HG03280 (cell line): ENCODE results near the gene CLEC16A.
A peak's percentile ranks its signal among the peaks of the same experiment; 100 is the strongest.
"Not testable (repeated sequence)": the region's sequence is repeated elsewhere in the genome, so short reads cannot be mapped to it uniquely, and the experiment has no call there.

Experiments
- ATAC-seq: cut with Tn5 transposase; IDR thresholded peaks from one replicate; pipeline ENCODE4 v1.9.1; 2021; ENCODE audit warnings: mild to moderate bottlenecking, moderate library complexity; ENCODE audit not compliant: unreplicated experiment

Gene CLEC16A

DNA sequence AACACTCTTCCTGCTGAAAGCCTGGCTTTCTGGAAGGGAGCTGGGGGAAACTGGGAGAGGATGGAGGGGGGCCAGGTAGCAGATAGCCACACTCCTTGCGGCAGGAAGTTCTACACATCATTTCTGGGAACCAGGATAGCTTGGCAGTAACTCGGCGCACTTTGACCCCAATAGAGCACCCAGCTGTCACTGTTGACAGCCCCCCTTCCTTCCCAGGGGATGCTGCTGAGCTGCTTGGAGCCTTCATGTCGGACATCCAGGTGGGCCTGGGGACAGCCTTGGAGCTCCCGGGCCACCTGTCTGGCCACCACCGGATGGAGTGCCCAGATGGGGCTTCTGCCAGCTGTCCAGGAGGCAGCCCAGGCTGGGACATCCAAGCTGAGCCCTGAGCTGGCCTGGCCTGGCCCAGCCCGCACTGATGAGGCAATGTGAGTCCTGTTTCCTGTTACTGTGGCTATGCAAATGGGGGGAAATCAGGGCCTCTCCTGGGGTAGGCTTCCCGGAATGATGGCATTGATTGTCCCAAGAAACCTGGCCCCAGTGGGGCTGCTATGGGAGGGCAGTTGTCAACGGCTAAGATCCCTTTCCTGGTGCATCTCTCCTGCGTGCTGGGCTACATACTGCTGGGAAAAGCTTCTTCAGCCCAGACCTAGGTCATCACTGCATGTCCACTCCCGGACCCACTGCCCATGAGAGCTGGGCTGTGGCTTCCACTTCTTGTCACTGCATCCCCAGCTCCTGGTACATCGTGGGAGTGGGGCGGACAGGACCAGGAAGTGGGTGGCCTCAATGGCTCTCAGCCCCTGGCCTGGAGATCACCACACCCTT lies 261.6 kb downstream of the CLEC16A start:
- ATAC-seq = no peak

DNA sequence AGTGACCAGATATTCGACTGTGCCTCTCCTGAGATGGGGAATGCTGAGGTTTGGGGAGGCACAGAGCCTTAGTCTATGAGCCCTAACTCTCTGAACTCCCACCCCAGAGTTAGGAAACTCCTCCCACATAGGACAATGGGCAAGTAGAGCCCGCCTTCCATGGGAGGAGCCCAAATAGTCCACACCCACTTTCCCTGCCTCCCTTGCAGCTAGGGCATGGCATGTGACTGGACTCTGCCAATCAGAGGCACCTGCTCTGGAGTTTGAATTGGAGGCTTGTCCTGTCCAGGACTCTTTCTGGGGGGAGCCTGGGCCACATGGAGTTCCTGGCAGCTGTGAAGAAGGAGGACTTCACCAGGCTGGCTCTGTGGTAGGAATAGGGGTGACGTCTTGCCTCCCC lies 263.3 kb downstream of the CLEC16A start:
- no peak for ATAC-seq

DNA sequence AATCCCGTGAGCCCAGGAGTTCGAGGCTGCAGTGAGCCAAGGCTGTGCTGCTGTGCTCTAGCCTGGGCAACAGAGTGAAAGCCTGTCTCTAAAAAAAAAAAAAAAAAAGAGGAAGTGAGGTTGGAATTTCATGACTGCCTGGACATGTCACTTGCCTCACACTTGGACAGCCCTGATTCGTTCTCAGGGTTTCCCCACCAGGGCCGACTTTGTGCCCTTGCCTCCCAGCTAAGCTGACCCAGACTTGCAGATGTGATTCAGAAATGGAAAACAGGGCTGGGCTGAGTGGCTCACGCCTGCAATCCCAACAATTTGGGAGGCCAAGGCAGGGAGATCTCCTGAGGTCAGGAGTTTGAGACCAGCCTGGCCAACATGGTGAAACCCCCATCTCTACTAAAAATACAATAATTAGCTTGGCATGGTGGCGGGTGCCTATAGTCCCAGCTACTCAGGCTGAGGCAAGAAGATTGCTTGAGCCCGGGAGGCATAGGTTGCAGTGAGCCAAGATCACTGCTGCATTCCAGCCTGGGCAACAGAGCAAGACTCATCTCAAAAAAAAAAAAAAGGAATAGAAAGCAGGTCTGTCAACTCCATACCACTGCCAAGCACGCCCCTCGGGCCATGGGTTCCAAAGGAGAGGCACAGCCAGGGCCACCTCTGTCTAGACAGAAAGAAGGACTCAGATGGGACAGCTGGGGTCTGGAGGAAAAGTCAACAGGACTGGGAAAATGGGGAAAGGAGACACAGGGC lies 264.7 kb downstream of the CLEC16A start:
- no peak for ATAC-seq

DNA sequence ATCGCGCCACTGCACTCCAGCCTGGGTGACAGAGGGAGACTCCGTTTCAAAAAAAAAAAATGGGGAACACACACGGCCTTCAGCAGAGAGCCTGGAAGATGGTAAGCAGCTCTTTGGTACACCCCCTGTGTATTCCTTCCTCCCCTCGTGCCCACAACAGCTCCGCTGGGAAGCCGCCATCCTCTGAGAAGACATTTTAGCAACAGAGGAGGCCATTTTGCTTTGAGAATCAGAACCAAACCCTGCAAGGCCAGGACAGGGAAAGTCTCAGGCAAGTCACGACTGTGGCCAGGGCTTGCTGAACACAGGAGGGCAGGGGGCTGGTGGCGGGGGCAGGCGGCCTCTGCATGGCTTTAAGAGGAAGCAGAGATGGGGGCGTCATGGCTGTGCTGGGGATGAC lies 265.9 kb downstream of the CLEC16A start:
- ATAC-seq = no peak

DNA sequence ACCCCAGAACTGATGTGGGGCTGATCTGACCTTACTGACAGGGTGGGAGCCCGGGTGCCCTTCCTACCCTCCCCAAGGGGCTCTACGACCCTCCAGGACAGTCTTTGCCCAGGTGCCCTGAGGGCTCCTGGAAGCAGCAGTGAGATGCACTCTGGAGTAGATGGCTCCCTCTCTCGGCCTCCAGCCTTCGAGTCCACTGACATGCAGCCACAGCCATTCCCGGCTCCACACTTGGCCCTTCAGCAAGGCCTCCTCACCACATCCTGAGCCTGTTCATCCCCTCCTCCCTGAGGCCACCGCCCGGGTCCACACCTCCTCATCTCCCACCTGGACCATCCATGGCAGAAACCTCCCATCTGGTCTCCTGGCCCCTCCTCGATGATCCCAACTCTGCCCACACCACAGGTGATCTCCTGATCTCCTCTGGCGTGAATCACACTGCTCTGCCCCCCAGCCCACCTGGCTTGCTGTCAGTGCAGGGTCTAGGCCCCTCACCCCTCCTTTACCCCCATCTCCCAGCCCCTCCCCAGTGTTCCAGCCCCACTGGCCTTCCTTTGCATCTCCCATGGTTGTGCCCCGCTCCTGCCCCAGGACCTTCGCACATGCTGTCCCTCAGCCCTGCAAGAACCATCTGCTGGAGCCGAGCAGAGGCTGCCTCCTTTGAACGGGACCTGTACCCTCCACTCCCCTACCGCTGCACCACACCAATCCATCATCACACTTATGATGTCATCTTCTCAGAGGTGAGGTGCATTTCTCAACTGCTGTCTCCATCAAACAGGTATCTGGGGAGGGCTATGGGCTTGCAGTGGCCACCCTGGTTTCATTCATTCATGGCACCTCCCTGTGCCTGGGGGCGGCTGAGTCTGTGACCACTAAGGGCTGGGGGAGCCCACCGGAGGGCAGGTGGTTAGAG lies 267.0 kb downstream of the CLEC16A start:
- no peak for ATAC-seq

DNA sequence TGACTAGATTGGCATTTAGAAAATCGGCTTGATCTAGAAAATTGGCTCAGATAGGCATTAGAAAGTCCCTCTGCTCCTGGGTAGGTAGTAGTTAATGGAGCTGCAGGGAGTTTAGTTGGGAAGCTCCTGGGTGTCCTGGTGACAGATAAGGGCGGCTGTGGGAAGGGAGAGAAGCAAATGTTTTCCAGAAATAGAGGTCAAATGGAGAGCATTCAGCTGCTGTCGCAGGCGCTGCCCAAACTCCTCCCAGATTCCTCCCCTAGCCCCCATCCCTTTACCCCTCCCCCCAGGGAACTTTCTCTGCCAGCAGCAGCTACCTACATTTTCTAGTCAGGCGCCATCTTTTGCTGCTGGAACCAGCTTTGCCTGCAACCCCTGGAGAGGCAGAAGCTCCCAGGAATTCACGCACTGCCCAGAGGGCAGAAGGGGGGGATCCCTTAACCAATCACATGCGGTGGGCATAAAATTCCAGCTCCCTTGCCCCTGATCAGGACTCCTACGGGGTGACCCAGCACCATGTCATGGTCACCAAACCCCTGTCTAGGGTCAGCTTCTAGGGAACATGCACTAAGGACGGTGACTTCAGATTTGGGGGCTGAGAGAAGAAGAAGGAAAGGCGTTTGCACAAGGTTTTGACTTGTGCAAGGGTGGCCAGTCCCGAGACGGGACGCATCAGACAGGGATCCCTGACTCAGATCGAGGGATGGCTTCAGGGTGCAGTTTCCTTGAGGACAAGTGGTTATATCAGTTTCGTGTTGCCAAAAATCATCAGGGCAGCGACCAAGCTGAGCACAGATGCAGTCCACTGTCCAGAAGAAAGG lies 267.8 kb downstream of the CLEC16A start:
- ATAC-seq = no peak

DNA sequence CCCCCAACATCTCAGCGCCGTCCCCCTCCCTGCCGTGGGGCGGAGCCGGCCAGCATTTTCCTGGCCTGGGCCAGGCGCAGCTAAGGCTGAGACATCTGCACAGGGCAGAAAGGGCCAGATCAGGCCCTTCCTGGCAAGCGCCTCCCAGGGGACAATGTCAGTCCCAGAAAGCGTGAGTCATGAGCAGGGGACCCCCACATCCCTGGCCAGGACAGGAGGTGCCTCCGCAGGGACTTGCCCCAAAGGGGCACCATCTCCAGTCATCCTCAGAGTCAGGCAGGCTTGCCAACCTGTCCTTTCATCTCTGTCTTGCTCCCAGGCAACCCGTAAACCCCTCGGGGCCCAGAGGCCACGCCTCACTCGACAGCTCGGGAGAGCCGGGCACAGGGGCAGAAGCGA lies 268.4 kb downstream of the CLEC16A start:
- ATAC-seq = no peak

DNA sequence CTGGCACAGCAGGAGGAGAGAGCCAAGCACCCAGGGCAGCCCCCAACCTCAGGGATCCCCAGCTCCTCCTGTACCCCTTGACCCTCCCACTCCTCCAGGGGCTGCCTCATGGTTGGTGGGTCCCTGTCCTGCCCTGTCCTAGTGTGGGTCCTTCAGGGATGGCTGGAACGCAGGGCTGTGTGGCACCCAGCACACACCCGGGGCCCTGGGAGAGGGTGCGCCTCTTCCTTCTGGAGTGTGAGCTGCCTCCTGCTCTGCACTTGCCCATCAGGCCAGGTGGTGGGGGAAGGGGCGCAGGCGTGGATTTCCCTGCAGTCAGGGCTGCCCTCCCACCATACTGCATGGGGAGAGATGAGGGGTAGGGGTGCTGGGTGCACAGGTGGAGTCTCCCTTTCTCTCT lies 269.0 kb downstream of the CLEC16A start:
- no peak for ATAC-seq

DNA sequence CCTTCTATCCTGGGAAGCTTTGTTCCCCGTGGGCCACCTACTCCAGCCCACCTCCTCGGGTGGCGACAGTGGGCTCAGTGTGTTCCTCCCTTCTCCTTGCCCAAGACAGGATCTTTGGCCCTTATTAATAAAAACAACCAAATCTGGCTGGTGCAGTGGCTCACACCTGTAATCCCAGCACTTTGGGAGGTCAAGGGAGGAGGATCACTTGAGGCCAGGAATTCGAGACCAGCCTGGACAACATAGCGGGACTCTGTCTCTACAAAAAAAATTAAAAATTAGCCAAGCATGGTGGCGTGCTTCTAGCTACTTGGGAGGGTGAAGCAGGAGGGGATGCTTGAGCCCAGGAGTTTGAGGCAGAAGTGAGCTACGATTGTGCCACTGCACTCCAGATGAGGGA lies 269.4 kb downstream of the CLEC16A start:
- no peak for ATAC-seq

DNA sequence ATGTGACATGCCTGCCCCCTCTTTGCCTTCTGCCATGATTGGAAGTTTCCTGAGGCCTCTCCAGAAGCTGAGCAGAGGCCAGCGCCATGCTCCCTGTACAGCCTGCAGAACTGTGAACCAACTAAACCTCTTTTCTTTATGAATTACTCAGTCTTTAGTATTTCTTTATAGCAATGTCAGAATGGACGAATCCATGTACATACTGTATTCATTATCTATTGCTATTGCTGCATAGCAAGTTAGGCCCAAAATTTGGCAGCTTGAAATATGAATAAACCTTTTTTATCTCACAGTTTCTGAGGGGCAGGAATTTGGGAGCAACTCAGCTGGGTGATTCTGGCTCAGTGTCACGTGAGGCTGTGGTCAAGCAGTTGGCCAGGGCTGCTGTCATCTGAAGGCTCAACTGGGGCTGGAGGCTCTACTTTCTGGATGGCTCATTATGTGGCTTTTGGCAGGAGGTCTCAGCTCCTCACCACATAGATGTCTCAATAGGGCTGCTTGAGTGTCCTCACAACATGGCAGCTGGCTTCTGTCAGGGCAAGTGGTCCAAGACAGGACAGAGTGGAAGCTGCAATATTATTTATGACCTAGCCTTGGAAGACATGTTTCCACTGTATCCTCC lies 271.7 kb downstream of the CLEC16A start:
- no peak for ATAC-seq

DNA sequence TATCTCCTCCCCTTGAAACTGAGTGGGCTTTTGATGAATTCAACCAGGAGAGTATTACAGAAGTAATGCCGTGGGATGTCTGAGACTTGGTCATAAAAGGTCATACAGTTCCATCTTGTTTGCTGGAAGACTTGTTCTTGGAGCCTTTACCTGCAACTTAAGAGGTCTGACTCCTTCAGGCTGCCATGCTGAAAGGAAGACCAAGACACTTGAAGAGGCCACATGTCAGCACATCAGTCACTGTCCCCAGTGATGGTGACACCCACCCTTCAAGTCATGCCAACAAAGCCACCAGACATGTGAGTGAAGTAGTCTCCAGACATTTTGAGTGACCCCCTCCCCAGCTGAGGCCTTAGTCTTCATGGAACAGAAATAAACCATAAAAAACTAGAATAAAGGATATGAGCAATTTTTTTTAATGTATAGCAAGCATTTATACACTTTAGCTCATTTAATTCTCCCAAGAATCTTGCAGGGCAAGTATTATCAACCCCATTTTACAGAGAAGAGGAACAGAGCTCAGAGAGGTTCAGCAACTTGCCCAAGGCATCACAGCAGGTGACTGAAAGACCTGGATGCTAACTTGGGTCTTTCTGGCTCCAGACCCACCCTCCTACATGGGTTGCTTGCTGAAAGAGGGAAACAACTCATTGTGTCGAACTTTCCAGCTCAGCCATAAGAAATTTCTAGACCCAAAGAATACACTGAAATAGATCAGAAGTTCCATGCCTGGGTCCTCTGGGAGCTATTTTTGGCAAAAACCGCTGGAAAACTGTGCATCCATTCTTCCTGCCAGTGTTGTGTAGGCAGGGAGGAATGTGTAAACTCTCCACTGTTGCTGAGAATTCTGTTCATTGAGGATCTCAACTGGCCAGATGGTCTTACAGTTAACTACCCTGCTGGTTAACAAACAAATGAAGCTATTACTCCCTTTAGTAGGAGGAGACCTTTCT lies 273.6 kb downstream of the CLEC16A start:
- no peak for ATAC-seq

DNA sequence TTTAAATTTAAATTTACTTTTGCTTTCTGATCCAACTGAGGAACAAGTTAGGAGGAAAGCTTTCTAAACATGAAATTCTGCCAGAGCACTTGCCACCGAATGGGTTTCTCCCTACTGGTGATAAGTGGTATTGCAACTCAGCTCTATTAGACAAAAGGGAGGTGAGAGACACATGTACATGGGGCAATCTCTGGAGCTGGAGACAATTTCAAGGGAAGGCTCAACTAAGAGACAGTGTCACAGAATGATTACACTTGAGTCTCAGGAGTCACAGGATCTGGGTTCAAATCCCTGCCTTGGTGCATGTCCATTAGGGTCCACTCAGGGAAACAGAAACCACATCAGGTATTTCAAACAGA lies 274.2 kb downstream of the CLEC16A start:
- ATAC-seq = no peak

DNA sequence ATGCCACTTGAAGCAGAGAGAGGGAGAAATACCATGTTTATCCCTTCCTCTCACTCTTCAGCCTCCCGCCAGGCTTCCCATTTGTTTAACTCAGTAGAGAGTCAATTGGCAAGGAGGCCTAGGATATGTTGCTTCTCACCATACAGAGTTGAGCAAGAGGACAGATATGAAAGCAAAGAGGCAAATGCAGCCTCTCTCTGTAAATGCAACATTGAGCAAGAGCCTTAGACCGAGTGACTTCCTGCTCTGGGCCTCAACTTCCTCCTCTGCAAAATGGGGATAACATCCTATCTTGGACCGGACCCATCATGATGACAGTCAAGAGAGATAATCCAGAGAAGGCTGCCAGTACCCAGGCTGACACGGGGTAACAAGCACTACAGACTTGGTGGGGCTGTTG lies 274.8 kb downstream of the CLEC16A start:
- no peak for ATAC-seq

DNA sequence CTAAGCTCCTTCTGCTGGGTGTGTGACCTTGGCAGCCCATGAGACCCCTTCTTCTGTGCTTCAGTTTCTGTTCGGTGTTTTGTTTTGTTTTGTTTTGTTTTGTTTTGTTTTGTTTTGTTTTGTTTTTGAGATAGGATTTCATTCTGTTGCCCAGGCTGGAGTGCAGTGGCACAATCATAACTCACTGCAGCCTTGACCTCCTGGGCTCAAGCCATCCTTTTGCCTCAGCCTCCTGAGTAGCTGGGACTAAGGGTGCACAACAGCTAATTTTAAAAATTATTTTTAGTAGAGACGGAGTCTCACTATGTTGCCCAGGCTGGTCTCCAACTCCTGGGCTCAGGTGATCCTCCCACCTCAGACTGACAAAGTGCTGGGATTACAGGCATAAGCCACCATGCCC lies 276.1 kb downstream of the CLEC16A start:
- ATAC-seq = not testable (repeated sequence)

DNA sequence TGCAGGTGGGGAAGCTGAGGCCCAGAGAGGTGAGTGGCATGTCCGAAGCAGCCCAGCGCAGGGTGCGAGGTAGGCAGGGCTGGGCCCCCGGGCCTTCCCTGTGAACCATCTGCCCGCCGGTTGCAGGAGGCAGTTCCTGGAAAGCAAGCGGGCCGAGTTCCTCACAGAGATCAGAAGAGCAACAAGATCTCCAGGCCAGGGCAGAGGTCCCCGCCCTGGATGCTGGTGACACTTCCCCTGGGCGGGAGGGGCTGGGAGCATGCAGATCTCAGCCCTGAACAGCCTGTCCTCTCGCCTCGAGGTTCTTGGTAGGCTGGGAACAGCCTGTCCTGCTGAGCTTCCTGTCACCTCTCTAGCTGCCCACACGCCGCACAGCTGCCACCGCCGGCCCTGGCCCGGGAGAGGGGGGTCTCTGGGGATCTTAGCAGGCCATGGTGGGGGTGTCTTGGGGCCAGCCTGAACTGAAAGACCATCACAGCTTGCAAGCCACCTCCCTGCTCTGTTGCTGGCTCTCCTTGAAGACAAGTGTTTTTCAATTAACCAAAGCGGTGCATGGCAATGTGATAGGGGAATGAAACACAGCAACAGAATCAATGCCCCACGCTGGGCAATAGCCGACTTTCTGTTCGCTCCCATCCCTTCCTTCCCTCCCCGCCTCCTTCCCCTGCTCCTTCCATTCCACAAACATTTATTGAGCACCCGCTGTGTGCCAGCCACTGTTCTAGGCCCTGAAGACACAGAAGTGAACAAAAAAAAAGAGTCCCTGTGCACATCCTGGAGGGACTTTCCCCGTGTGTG lies 279.9 kb downstream of the CLEC16A start:
- ATAC-seq = no peak

DNA sequence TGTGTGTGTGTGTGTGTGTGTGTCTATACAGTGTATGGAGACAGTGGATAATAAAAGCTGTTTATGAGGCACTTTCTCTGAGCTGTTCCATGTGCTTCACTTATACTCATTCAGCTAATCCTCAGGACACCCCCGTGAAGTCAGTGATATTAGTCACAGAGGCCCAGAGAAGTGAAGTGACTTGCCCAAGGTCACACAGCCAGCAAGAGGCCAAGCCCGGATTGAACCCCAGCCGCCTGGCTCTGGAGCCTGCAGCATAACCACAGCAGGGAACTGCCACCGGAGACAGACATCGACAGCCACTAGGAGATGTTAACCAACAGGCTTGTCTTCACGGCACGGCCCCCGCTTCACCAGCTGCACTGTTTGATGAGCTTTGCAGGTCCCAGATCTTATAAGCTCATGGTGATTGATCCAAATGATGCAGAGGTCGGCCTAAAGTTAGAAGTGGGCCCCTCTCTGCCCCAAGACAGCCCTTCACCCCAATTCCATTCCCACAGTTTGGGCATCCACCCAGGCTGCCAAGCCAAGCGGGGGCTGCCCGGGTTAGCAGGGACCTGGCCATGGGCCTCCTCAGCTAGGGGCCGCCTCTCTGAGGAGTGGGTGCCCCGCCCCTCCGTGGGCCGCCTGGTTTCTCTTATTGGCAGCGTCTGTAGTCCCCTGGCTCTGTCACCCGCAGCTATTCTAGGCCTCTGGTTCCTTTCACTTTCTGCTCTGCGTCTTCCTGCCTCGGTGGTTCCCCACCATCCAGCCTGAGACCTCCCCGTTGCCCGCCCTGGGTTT lies 280.7 kb downstream of the CLEC16A start:
- ATAC-seq = peak; percentile 81
